Measurements from ENCODE around the gene MAPK7. TPM values are rescaled to one million over a fixed set of nuclear protein-coding genes. Genes with fewer than 3 reads are reported as not detected.

Gene MAPK7
- polyA plus RNA-seq, 2 of the 4 experiments (the other 2 are of a cell fraction), result 7.2 to 25.8 TPM

DNA sequence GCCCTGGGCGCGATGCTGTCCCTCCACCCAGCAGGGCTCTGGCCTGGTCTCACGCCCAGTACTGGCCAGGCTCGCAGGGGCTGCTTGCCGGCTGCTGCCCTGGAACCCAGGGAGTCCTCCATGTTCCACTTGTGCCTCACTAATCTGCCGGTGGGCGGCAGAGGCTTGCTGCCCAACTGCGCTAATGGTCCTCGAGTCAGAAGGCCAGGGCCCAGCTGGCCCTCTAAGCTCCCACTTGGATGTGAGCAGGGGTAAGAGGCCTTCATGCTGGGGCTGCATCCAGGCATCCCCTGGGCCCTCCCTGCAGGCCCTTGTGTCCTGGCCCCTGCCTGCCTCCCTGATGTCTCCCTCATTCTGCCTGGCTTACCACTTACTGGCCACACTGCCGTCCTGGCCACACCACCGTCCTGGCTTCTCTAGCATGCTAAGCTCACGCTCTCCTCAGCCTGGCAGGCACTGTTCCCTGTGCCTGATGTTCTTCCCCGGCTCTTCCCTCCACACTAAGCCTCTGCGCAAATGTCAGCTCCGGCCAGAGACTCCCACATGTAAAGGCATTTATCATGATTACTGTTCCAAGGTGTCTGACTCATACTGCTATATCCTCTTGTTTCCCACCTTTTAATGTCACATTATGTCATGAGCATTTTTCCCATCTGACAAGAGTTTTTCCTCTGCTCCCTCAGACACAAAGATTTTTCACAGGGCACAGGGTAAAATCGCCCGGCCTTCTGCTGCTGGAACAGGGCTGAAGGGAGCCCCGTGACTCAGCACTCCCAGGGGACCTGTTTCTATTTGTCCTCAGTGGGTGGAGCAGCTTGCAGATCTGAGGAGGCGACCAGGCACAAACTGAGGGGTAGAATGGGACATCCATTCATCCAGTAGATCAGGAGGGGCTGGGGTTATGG, 31.7 kb upstream of the MAPK7 start (continued):
- TF ChIP-seq, protein P1, sequence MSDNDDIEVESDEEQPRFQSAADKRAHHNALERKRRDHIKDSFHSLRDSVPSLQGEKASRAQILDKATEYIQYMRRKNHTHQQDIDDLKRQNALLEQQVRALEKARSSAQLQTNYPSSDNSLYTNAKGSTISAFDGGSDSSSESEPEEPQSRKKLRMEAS (IDR thresholded peaks at IDR 0.05), result peak; percentile 60
- TF ChIP-seq, protein P2, sequence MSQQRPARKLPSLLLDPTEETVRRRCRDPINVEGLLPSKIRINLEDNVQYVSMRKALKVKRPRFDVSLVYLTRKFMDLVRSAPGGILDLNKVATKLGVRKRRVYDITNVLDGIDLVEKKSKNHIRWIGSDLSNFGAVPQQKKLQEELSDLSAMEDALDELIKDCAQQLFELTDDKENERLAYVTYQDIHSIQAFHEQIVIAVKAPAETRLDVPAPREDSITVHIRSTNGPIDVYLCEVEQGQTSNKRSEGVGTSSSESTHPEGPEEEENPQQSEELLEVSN (IDR thresholded peaks at IDR 0.05; ENCODE audit: borderline replicate concordance, low read depth), result peak; percentile 45; the same call in 1 of the 2 replicates
- TF ChIP-seq EHMT2 (IDR thresholded peaks at IDR 0.05; ENCODE audit: low read depth) (no peak), EHF (CRISPR knock-in tag; IDR thresholded peaks at IDR 0.05) (no peak), CHD2 (IDR thresholded peaks at IDR 0.05; ENCODE audit: low read length, partially characterized antibody) (no peak), BHLHE40 (IDR thresholded peaks at IDR 0.05; ENCODE audit: low read depth, low read length) (no peak), FOXS1 (CRISPR knock-in tag; IDR thresholded peaks at IDR 0.05) (no peak), CHD4 (IDR thresholded peaks at IDR 0.05; ENCODE audit: borderline replicate concordance) (no peak), MYC (IDR thresholded peaks at IDR 0.05; ENCODE audit: borderline replicate concordance, low read length) (no peak), ZFP36 (IDR thresholded peaks at IDR 0.05; ENCODE audit: borderline replicate concordance, partially characterized antibody) (no peak), GATA3 (IDR thresholded peaks at IDR 0.05; ENCODE audit: borderline replicate concordance) (no peak), RCOR1 (IDR thresholded peaks at IDR 0.05; ENCODE audit: low read depth, low read length) (no peak), RFX5 (IDR thresholded peaks at IDR 0.05) (no peak), NPAS2 (CRISPR knock-in tag; IDR thresholded peaks at IDR 0.05; ENCODE audit: borderline replicate concordance) (no peak), FOSL2 (IDR thresholded peaks at IDR 0.05) (no peak), FOSL2 (CRISPR knock-in tag; IDR thresholded peaks at IDR 0.05) (peak; percentile 71), MAZ (IDR thresholded peaks at IDR 0.05; ENCODE audit: borderline replicate concordance, low read depth, low read length) (no peak), RAD21 (conservative IDR thresholded peaks at IDR 0.05 in 1 of 2, IDR thresholded peaks at IDR 0.05 in 1 of 2) (0 out of 5 replicates have a peak, but pooled peaks of 1 of the 2 experiments have one; percentile 5), SMC3 (IDR thresholded peaks at IDR 0.05) (no peak), RNF2 (IDR thresholded peaks at IDR 0.05; ENCODE audit: borderline replicate concordance, low read depth) (no peak)
- TF ChIP-seq, protein P3, sequence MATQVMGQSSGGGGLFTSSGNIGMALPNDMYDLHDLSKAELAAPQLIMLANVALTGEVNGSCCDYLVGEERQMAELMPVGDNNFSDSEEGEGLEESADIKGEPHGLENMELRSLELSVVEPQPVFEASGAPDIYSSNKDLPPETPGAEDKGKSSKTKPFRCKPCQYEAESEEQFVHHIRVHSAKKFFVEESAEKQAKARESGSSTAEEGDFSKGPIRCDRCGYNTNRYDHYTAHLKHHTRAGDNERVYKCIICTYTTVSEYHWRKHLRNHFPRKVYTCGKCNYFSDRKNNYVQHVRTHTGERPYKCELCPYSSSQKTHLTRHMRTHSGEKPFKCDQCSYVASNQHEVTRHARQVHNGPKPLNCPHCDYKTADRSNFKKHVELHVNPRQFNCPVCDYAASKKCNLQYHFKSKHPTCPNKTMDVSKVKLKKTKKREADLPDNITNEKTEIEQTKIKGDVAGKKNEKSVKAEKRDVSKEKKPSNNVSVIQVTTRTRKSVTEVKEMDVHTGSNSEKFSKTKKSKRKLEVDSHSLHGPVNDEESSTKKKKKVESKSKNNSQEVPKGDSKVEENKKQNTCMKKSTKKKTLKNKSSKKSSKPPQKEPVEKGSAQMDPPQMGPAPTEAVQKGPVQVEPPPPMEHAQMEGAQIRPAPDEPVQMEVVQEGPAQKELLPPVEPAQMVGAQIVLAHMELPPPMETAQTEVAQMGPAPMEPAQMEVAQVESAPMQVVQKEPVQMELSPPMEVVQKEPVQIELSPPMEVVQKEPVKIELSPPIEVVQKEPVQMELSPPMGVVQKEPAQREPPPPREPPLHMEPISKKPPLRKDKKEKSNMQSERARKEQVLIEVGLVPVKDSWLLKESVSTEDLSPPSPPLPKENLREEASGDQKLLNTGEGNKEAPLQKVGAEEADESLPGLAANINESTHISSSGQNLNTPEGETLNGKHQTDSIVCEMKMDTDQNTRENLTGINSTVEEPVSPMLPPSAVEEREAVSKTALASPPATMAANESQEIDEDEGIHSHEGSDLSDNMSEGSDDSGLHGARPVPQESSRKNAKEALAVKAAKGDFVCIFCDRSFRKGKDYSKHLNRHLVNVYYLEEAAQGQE (IDR thresholded peaks at IDR 0.05), result no peak
- TF ChIP-seq, protein P4, sequence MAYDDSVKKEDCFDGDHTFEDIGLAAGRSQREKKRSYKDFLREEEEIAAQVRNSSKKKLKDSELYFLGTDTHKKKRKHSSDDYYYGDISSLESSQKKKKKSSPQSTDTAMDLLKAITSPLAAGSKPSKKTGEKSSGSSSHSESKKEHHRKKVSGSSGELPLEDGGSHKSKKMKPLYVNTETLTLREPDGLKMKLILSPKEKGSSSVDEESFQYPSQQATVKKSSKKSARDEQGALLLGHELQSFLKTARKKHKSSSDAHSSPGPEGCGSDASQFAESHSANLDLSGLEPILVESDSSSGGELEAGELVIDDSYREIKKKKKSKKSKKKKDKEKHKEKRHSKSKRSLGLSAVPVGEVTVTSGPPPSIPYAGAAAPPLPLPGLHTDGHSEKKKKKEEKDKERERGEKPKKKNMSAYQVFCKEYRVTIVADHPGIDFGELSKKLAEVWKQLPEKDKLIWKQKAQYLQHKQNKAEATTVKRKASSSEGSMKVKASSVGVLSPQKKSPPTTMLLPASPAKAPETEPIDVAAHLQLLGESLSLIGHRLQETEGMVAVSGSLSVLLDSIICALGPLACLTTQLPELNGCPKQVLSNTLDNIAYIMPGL (CRISPR knock-in tag; IDR thresholded peaks at IDR 0.05; ENCODE audit: borderline replicate concordance), result no peak
